A375 (cell line): Measurements from ENCODE around the gene ADAM17. TPM values are rescaled to one million over a fixed set of nuclear protein-coding genes. Genes with fewer than 3 reads are reported as not detected.

Experiments used
- total RNA-seq: library from RNA; depleted of rRNA; stranded (reverse); fragments of >200 nt; shearing (Covaris generic); gene quantifications from 2 replicates; pipeline ENCODE4 v1.2.3, GENCODE V29; 2014; rRNA removed

The ADAM17 gene
- 30.3 and 41.8 TPM in 2 replicates for total RNA-seq

DNA sequence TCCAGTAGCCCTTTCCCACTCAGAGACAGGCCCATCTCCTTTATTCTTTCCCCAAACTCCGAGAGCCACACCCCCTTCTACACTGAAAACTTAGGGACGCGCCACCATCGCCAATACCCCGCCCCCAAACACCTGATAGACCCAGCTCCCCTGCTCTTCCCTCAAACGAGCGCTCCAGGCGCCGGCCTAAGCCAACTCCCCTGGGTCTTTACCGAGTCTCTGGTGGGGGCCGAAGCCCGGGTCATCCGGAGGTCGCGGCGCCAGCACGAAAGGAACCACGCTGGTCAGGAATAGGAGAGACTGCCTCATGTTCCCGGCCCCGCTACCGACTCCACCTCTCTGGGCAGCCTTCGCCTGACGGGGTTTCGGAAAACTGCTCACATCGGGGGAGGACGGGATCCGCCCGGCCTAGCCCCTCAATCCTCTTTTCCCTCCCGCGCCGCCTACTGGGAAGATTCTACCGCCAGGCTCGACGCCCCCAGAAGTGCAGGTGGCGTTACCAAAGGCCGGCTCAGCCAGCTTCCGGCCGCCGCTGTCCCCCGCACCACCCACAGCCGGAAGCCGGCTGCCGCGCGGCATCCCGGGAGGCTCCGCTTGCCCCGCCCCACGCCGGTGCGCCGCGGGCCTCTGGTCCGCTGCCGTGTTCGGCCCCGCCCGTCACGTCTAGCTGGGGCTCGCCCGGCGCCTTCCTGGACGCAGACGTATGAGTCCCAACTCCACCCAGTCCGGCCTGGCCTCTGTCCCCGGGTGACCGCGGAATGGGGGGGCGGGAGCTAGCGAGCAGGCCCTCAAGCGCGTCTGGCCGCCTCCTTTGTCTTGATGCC lies at the start of gene ADAM17:
TSS of gene ADAM17 (minus strand) at position 534 of the 824 bp plus-strand sequence. CDS start at position 309, 225 bp downstream.

DNA sequence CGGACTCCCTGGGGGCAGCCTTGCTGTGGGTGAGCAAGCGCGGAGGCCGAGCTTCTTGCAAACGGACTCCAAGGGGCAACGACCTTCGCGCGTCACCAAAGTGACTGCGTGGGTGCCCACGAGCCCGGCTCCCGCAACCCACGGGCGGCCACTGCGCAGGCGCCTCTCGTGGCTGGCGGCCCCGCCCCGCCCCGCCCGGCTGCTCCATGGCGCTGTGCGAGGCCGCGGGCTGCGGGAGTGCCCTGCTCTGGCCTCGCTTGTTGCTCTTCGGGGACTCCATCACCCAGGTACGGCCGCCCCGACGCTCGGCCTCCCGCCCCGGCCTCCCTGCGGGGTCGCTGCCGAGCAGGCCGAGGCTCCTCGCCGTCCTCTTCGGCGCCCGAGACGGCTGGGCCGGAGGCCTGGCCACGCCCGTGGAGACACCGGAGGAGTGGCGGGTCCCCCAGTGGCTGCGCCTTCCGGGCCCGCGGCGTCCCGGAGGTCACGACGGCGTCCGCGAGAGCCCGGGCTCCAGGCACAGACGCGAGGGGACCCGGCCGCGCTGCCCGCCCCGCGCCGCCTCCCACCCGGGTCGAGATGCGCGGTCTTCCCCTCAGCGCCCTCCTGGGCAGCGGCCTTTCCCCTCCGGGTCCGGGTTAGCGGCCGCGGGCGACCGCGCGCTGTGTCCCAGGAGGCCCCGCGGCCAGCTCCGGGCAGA lies 81.1 kb downstream of the ADAM17 start, which contains the start of gene IAH1:
TSS of gene IAH1 (plus strand) at position 191 of the 697 bp plus-strand sequence. CDS start at position 207, 16 bp downstream.

Other genes starting within 250 kb of the ADAM17 start
- gene ITGB1BP1, start 132.3 kb downstream of the ADAM17 start, total RNA-seq, result 39.6 and 49.5 TPM in 2 replicates
- gene CPSF3, start 132.2 kb downstream of the ADAM17 start, total RNA-seq, result 75.1 and 76.5 TPM in 2 replicates
- 31.3 and 33.2 TPM in 2 replicates for gene IAH1, start 81.3 kb downstream of the ADAM17 start, total RNA-seq
- gene YWHAQ, start 75.2 kb upstream of the ADAM17 start, total RNA-seq, result 208 and 221 TPM in 2 replicates